ENCODE data around the gene BGN. TPM values are rescaled to one million over a fixed set of nuclear protein-coding genes. Genes with fewer than 3 reads are reported as not detected.

Gene BGN
- total RNA-seq, 4 donors from 2014 or later = 1.1 to 50.7 (median 9.8) TPM

- H3K36me3 ChIP-seq = no peaks in the 10 kb centered on the region
- in situ Hi-C loops (cut with MboI; ENCODE audit: low sequenced_read_pairs in 4 of 4) (no loop called here), intact Hi-C loops (cut with DNase I; ENCODE audit: low total_unique reads) (no loop called here)
- H3K9me3 ChIP-seq = no peaks in the 10 kb centered on the region
- no peak overlapping the region for H3K27ac ChIP-seq
- no peaks in the 10 kb centered on the region for H3K4me1 ChIP-seq
- no peak for TF ChIP-seq POLR2A (IDR thresholded peaks at IDR 0.05)
- TF ChIP-seq CTCF (IDR thresholded peaks at IDR 0.05 in 4 of 5, conservative IDR thresholded peaks at IDR 0.05 in 1 of 5) = no peak
- DNase-seq (no peak), ATAC-seq (no peak)
- no peak overlapping the region for H3K4me3 ChIP-seq
- H3K27me3 ChIP-seq = peaks cover 0 to 17% (median 4%) of the 10 kb centered on the region in 3 donors
Observed at GRCh38 chrX:153498453-153498852, 3.7 kb downstream of the BGN start.

GRCh38 chrX:153499341-153499740 is 4.6 kb downstream of the BGN start:
- intact Hi-C loops (cut with DNase I; ENCODE audit: low total_unique reads) (no loop called here), in situ Hi-C loops (cut with MboI; ENCODE audit: low sequenced_read_pairs in 4 of 4) (no loop called here)
- Histone ChIP-seq H3K27ac (no peak overlapping the region), H3K9me3 (no peaks in the 10 kb centered on the region), H3K4me3 (no peak overlapping the region), H3K4me1 (no peaks in the 10 kb centered on the region), H3K27me3 (peaks cover 0 to 17% (median 4%) of the 10 kb centered on the region in 3 donors), H3K36me3 (no peaks in the 10 kb centered on the region)
- ATAC-seq (no peak), DNase-seq (no peak)
- TF ChIP-seq CTCF (IDR thresholded peaks at IDR 0.05 in 4 of 5, conservative IDR thresholded peaks at IDR 0.05 in 1 of 5) (no peak), POLR2A (IDR thresholded peaks at IDR 0.05) (no peak)

- no peak for ATAC-seq
- intact Hi-C loops (cut with DNase I; ENCODE audit: low total_unique reads) (no loop called here), in situ Hi-C loops (cut with MboI; ENCODE audit: low sequenced_read_pairs in 4 of 4) (loop anchor here in 2 of 4 donors (25.0 kb wide), 1 partner anchor 538 kb away; no protein-coding TSS in a partner anchor)
- no peak for DNase-seq
- H3K27me3 ChIP-seq = peaks cover 0 to 17% (median 4%) of the 10 kb centered on the region in 3 donors
- TF ChIP-seq POLR2A (IDR thresholded peaks at IDR 0.05) (no peak), CTCF (IDR thresholded peaks at IDR 0.05 in 4 of 5, conservative IDR thresholded peaks at IDR 0.05 in 1 of 5) (no peak)
- no peak overlapping the region for H3K27ac ChIP-seq
- H3K36me3 ChIP-seq = no peaks in the 10 kb centered on the region
- H3K4me1 ChIP-seq = no peaks in the 10 kb centered on the region
- no peaks in the 10 kb centered on the region for H3K9me3 ChIP-seq
- no peak overlapping the region for H3K4me3 ChIP-seq
Observed at GRCh38 chrX:153499876-153500275, 5.1 kb downstream of the BGN start.

- intact Hi-C loops (cut with DNase I; ENCODE audit: low total_unique reads) = no loop called here
- DNase-seq (no peak), ATAC-seq (no peak)
- Histone ChIP-seq H3K27ac (no peak overlapping the region), H3K9me3 (no peaks in the 10 kb centered on the region), H3K36me3 (no peaks in the 10 kb centered on the region), H3K27me3 (peaks cover 0 to 17% (median 0%) of the 10 kb centered on the region in 3 donors), H3K4me1 (no peaks in the 10 kb centered on the region), H3K4me3 (no peak overlapping the region)
- TF ChIP-seq CTCF (IDR thresholded peaks at IDR 0.05 in 4 of 5, conservative IDR thresholded peaks at IDR 0.05 in 1 of 5) (no peak), POLR2A (IDR thresholded peaks at IDR 0.05) (no peak)
- in situ Hi-C loops (cut with MboI; ENCODE audit: low sequenced_read_pairs in 4 of 4) = loop anchor here in 2 of 4 donors (25.0 kb wide), 1 partner anchor 538 kb away; no protein-coding TSS in a partner anchor
Observed at GRCh38 chrX:153500676-153501280, 6.0 kb downstream of the BGN start.

All from gastrocnemius medialis (tissue), 4 donors.